GM23248 (cell line): ENCODE results near the gene GALNT14.

Source experiments
- EZH2 ChIP-seq: fragments of 200-600 bp; sonication (generic); IDR thresholded peaks from 2 replicates; pipeline ENCODE4 v1.6.1; 2018; ENCODE audit warnings: antibody characterized with exemption, mild to moderate bottlenecking; ENCODE audit not compliant: insufficient read depth, poor library complexity, severe bottlenecking
- EZH2phosphoT487 ChIP-seq: fragments of 200-600 bp; sonication (generic); IDR thresholded peaks from 2 replicates; pipeline ENCODE4 v1.6.1; 2018; ENCODE audit warnings: antibody characterized with exemption, moderate library complexity, mild to moderate bottlenecking, low read depth; ENCODE audit not compliant: insufficient read depth

- TF ChIP-seq EZH2: no peak
- TF ChIP-seq EZH2phosphoT487: no peak
Measured at GRCh38 chr2:30934066-30934465, 204.2 kb downstream of the GALNT14 start.
